ENCODE results near the gene SYCN. TPM values are rescaled to one million over a fixed set of nuclear protein-coding genes. Genes with fewer than 3 reads are reported as not detected.

The SYCN gene
- total and polyA plus RNA-seq, 8 donors: not detected

DNA sequence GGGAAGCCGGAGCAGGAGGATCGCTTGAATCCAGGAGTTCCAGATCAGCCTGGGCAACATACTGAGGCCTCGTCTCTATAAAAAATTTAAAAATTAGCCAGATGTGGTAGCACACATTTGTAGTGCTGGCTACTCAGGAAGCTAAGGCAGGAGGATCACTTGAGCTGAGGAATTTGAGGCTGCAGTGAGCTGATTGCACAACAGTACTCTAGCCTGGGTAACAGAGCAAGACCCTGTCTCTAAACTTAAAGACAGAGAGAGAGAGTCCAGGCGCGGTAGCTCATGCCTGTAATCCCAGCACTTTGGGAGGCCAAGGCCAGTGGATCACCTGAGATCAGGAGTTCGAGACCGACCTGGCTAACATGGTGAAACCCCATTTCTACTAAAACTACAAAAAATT, 36.4 kb upstream of the SYCN start:
- intact Hi-C loops (cut with DNase I): no loop called here
- TF ChIP-seq, protein P1, sequence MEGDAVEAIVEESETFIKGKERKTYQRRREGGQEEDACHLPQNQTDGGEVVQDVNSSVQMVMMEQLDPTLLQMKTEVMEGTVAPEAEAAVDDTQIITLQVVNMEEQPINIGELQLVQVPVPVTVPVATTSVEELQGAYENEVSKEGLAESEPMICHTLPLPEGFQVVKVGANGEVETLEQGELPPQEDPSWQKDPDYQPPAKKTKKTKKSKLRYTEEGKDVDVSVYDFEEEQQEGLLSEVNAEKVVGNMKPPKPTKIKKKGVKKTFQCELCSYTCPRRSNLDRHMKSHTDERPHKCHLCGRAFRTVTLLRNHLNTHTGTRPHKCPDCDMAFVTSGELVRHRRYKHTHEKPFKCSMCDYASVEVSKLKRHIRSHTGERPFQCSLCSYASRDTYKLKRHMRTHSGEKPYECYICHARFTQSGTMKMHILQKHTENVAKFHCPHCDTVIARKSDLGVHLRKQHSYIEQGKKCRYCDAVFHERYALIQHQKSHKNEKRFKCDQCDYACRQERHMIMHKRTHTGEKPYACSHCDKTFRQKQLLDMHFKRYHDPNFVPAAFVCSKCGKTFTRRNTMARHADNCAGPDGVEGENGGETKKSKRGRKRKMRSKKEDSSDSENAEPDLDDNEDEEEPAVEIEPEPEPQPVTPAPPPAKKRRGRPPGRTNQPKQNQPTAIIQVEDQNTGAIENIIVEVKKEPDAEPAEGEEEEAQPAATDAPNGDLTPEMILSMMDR (IDR thresholded peaks at IDR 0.05): no peak
- no peaks in the 10 kb centered on the region for H3K9me3 ChIP-seq
- H3K27me3 ChIP-seq: peaks cover 0 to 46% of the 10 kb centered on the region in 2 donors
- peaks cover 0 to 7% of the 10 kb centered on the region in 2 donors for H3K4me1 ChIP-seq
- no peak for ATAC-seq
- DNase-seq: no peak
- no peak overlapping the region for H3K27ac ChIP-seq
- no peaks in the 10 kb centered on the region for H3K36me3 ChIP-seq
- no peak overlapping the region for H3K4me3 ChIP-seq

DNA sequence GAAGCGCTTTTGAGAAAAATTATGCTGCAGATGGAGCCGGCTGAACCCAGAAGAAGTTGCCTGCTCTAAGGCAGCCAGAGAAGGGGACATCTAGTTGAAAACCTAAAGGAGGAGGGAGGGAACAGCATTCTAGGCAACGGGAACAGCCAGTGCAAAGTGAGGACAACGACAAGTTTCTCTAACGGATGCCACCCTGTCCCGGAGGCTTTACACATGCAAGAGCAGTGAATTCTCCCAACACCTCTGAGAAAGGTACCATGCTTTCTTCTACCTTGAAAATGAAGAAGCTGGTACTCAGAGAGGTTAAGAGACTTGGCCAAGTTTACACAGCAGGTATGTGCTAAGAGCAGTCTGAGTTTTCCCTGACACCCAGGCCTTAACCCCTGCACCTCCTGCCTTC, 34.9 kb upstream of the SYCN start:
- TF ChIP-seq, protein P1 (IDR thresholded peaks at IDR 0.05): no peak
- Histone ChIP-seq H3K4me3 (no peak overlapping the region), H3K27me3 (peaks cover 0 to 38% of the 10 kb centered on the region in 2 donors), H3K27ac (no peak overlapping the region), H3K4me1 (peaks cover 0 to 7% of the 10 kb centered on the region in 2 donors), H3K9me3 (no peaks in the 10 kb centered on the region), H3K36me3 (no peaks in the 10 kb centered on the region)
- no peak for DNase-seq
- ATAC-seq: no peak
- intact Hi-C loops (cut with DNase I): no loop called here

DNA sequence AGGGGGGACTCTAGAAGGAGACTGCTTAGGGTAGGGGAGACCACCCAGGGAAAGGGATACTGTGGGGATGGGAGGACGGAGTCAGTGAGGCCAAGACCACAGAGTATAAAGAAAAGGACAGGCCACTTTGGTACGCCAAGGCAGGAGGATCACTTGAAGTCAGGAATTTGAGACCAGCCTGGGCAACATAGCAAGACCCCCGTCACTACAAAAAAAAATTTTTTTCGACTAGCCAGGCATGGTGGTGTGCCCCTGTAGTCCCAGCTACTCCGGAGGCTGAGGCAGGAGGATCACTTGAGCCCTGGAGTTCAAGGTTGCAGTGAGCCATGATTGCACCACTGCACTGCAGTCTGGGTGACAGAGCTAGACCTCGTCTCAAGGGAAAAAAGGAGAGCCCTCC, 34.1 kb upstream of the SYCN start:
- TF ChIP-seq, protein P1 (IDR thresholded peaks at IDR 0.05): no peak
- intact Hi-C loops (cut with DNase I): no loop called here
- H3K27me3 ChIP-seq: peaks cover 0 to 32% of the 10 kb centered on the region in 2 donors

DNA sequence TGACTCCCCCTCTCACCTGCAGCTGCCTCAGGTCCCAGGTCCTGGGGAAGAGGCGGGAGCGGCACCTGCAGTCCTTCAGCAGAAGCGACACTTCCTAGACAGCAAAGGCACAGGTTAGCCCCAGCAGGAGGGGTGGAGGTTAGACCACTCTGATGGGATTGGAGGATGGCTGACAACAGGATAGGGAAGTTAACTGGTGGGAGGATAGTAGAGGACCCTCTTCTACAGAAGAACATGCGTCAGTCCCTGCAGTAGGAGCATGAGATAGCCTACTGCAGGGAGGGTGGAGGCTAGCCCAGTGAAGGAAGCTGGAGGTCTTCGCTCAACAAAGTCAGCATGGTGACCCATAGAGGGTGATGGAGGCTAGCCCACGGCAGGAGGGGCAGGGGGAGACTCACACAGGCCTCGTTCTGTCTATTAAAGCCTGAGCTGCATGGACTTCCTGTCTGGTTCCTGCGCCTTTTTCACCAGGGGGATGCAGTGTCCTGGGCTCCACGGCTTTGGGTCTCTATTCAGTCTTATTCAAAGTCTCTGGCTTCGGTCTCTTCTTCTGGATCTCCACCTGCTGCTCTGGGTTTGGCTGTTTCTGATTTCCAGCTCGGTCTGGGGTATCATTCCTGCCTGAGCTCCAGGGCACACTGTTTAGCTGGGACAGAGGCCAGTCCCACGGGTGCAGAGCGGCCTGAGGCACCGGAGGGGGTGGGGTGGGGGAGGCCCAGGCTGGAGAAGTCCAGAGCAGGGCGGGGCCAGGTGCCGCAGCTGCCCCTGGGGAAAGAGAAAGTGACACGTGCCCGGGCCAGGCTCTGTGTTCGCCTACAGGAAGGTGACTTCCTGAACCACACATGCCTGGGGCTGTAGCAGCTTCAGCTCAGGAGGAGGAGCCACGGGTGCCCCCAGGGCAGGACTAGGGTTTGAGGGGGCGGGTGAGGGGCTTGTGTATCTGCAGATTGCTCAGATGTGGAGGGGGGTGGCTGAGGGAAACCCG, 33.4 kb upstream of the SYCN start:
- Histone ChIP-seq H3K36me3 (no peaks in the 10 kb centered on the region), H3K27me3 (peaks cover 0 to 34% of the 10 kb centered on the region in 2 donors), H3K4me1 (peaks cover 0 to 7% of the 10 kb centered on the region in 2 donors), H3K27ac (no peak overlapping the region), H3K4me3 (no peak overlapping the region), H3K9me3 (no peaks in the 10 kb centered on the region)
- ATAC-seq (peak; percentile 99), DNase-seq (peak in 3 of 4 donors; percentile 37 to 89 (median 78))
- TF ChIP-seq, protein P1 (IDR thresholded peaks at IDR 0.05): no peak
- intact Hi-C loops (cut with DNase I): no loop called here

More for the DNA sequence above, 34.1 kb upstream of the SYCN start:
- ATAC-seq (no peak), DNase-seq (no peak)
- H3K27ac ChIP-seq: no peak overlapping the region
- H3K36me3 ChIP-seq: no peaks in the 10 kb centered on the region
- no peaks in the 10 kb centered on the region for H3K9me3 ChIP-seq
- H3K4me1 ChIP-seq: peaks cover 0 to 7% of the 10 kb centered on the region in 2 donors
- H3K4me3 ChIP-seq: no peak overlapping the region

DNA sequence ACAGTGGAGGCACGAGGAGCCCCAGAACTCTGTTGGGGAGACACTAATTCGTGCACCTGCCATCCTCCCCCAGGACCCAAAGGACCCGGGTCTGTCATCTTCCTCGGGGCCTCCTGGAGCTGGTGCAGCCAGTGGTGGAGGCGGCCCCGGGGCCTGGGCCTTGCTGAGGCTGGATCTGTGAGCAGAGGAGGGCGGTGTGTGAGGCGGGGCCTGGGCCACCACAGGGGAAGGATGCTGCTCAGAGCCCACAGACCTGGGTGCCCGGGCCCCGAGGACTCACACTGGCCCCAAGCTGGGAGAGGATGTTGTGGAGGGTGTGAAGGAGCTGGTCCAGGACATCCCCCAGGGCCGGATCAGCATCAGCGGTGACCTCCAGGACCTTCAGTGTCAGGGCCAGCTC, 32.5 kb upstream of the SYCN start:
- TF ChIP-seq, protein P1 (IDR thresholded peaks at IDR 0.05): no peak
- Histone ChIP-seq H3K27me3 (peaks cover 0 to 33% of the 10 kb centered on the region in 2 donors), H3K4me3 (no peak overlapping the region), H3K36me3 (no peaks in the 10 kb centered on the region), H3K4me1 (peaks cover 0 to 7% of the 10 kb centered on the region in 2 donors), H3K27ac (no peak overlapping the region), H3K9me3 (no peaks in the 10 kb centered on the region)
- ATAC-seq (no peak), DNase-seq (peak in 1 of 4 donors; percentile 66)
- intact Hi-C loops (cut with DNase I): no loop called here

Measured in left lung (tissue), 10 donors.